ENCODE results near the gene SPAST.
"Not testable (repeated sequence)": the region's sequence is repeated elsewhere in the genome, so short reads cannot be mapped to it uniquely, and the experiment has no call there.

The SPAST gene

DNA sequence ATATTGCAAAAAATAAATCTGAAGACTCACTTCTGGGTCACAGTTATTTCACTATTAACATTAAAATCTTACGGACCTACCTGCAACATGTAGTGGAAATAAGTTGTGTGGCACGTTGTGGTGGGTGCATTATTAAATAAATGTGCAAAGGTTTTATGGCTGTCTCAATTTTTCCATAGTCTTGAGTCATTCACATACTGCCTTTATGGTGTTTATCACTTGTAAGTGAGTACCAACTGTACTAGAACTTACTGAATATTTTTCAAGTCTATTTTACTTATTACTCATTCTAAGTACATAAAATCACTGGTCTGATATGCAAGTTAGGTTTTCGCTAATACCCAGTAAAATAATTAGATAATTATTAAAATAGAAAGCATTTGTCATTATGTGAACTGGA, 54.7 kb downstream of the SPAST start:
- no peak overlapping the region for H3K27ac ChIP-seq
- no peak overlapping the region for H3K4me3 ChIP-seq

DNA sequence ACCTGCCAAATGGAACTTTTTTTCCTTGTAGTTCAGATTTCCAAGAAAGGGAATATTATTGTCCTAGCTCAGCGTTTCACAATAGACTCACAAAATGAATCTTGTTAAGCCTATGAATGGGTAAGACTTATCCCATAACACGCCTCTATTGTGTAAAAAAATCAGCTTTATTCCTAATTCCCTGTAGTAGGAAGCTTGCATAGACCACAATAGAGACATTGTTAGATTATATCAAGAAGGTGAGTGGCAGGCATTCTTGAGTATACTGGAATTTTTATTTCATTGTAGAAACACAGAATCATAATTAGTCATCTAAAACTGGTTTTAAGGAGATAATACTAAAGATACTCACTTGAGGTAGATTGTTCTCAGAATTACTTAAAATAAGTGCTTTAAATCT, 55.8 kb downstream of the SPAST start:
- Histone ChIP-seq H3K4me3 (no peak overlapping the region), H3K27ac (no peak overlapping the region)

DNA sequence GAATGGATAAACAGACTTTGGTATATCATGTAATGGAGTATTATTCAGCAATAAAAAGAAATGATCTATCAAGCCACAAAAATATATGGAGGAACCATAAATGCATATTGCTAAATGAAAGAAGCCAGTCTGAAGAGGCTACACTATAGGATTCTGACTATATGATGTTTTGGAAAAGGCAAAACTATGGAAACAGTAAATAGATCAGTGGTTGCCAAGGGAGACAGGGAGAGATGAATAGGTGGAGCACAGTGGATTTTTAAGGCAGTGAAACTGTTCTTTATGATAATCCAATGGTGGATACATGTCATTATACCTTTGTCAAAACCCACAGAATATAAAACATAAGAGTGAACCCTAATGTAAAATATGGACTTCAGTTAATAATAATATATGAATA, 61.3 kb downstream of the SPAST start:
- Histone ChIP-seq H3K27ac (no peak overlapping the region), H3K4me3 (no peak overlapping the region)

DNA sequence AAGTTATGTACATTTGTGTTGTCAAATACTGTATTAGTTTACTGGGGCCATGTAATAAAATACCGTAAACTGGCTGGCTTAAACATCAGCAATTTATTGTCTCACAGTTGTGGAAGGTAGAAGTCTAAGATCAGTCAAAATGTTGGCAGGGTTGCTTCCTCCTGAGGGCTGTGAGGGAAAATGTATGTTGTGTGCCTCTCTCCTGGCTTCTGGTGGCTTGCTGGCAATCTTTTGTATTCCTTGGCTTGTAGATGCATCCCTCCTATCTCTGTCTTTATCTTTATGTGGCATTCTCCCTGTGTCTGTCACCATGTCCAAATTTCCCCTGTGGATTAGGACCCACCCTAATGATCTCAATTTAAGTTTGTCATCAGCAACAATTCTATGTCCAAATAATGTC, 65.3 kb downstream of the SPAST start:
- H3K27ac ChIP-seq = no peak overlapping the region
- H3K4me3 ChIP-seq = no peak overlapping the region

DNA sequence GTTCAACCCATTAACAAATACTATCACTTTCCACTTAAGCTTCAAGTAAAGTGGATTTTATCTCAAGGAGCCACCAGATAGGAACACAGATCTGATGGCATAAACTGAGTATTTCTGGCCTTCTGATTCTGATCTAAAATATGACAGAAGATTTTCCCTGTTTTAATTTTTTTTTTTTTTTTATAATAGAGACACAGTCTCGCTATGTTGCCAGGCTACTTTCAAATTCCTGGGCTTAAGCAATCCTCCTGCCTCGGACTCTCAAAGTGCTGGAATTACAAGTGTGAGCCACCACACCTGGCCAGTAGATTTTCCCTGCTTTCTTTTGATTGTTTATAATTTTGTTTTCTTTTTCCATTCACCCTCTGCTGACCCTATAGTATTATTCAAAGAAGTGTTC, 65.7 kb downstream of the SPAST start:
- Histone ChIP-seq H3K27ac (no peak overlapping the region), H3K4me3 (no peak overlapping the region)

DNA sequence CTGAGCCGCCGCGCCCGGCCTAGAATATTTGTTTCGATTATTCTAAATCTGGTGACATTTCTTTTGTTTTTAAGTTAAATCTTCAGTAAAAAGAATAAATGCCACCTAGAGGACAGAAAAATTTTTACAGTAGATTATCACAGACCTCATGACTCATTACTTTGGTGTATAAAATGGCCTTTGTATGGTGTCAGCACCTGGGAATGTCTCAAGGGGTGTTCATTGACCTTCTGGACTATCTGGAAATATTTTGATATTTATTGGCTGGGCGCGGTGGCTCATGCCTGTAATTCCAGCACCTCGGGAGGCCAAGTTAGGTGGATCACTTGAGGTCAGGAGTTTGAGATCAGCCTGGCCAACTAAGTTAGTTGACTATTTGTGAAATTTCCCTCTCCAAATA, 72.1 kb downstream of the SPAST start:
- Histone ChIP-seq H3K27ac (no peak overlapping the region), H3K4me3 (no peak overlapping the region)

DNA sequence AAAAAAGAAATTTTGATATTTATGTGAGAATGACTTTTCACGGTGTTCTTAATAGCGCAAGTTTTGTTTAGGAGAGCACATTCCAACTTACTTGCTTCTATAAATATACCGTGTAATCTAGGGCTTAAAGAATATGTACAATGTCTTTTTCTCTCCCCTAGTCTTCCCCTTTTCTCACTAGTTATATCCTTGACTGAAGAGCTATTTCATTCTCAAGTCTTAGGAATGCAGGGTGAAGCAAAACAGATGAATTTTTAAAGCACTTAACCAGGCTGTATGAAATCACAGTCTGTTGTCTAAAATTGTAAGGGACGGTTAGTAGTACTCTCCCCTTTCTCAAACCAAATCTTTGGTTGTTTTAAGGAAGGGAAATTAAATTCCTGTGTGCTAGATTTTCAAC, 72.7 kb downstream of the SPAST start:
- peak overlapping the region in 1 of 21 experiments; percentile 23 for H3K27ac ChIP-seq
- no peak overlapping the region for H3K4me3 ChIP-seq

DNA sequence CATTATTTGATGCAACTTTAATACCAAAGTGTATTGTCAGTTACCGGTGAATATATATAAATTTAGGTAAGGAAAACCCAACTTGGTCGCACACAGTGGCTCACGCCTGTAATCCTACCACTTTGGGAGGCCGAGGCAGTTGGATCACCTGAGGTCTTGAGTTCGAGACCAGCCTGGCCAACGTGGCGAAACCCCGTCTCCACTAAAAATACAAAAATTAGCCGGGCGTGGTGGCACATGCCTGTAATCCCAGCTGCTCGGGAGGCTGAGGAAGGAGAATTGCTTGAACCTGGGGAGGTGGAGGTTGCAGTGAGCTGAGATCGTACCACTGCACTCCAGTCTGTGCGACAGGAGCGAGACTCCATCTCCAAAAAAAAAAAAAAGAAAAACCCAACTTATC, 88.2 kb downstream of the SPAST start:
- not testable (repeated sequence) for H3K27ac ChIP-seq, H3K4me3 ChIP-seq

DNA sequence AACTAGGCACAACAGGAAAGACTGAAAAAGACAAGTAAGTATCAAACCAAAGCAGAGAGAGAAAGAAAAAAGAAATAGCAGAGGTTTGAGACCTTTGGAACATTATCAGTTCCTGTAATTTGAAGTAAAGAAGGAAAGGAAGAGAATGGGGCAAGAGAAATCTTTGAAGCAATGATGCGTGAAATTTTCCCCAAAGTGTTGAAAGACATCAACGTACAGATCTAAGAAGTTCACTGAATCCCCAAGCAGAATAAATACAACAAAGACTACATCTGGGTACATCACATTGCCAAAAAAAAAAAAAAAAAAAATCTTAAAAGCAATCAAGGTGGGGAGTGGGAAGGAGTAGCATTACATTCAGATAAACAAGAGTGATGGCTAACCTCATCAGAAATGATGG, 96.3 kb downstream of the SPAST start:
- Histone ChIP-seq H3K27ac (no peak overlapping the region), H3K4me3 (no peak overlapping the region)

DNA sequence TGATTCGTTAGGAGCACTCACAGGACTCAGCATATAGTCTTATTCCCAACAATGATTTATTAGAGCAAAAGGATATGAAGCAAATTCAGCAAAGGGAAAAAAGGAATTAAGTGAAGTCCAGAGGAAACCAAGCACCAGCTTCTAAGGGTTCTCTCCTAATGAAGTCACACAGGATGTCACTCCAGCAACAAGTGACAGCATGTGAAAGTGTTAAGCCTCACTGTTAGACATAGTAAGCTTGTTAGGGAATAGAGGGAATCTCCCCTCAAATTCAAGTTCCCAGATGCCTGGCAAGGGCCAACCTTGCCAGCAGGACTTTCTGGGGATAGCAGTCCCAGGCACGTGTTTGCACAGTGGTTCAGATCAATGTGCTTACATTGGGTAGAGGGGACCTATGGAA, 97.9 kb downstream of the SPAST start:
- H3K27ac ChIP-seq = no peak overlapping the region

DNA sequence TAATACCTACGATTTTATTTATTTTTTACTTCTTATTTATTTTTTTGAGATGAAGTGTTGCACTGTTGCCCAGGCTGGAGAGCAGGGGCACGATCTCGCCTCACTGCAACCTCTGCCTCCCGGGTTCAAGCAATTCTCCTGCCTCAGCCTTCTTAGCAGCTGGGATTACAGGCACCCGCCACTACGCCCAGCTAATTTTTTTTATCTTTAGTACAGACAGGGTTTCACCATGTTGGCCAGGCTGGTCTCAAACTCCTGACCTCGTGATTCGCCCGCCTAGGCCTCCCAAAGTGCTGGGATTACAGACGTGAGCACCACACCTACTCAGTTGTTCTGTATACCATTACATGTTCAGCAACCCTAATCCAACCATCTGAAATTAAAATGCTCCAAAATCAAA, 100.9 kb downstream of the SPAST start:
- not testable (repeated sequence) for H3K27ac ChIP-seq, H3K4me3 ChIP-seq

More for the DNA sequence above, 97.9 kb downstream of the SPAST start:
- H3K4me3 ChIP-seq = no peak overlapping the region

DNA sequence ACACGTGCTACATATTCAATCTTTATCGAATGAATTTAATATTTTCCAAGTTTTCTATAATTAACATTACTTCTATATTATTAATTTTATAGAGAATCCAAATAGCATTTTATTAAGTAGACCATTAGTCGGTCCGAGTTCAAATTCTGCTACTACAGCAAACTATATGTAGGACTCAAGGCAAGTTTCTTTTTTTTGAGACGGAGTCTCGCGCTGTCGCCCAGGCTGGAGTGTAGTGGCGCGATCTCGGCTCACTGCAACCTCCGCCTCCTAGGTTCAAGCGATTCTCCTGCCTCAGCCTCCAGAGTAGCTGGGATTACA, 101.6 kb downstream of the SPAST start:
- Histone ChIP-seq H3K4me3 (peak overlapping the region; percentile 66 to 82 (median 70)), H3K27ac (peak overlapping the region in 20 of 21 experiments; percentile 71 to 94 (median 87))

DNA sequence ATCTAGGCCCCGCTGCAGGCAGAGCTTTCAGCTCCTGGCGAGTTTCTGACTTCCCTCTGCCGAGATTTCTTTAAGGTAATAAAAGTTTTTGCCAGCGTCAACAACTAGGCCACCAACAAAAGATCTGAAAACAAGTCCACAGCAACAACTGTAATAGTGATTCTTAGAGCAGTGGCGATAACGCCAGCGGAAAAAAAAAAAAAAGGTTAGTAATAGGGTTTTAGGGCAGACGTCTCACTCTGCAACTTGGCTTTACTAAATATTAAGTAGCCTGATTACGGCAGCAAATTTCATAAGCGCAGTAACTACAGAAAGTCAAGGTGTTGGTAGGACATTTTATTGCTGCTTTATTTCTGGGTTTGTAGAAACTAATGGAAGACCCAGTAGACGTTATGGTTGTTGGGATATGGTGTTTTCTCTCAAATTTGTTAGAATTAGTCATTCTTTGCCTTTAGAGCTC, 102.8 kb downstream of the SPAST start:
- Histone ChIP-seq H3K4me3 (peak overlapping the region; percentile 66 to 82 (median 70)), H3K27ac (peak overlapping the region; percentile 47 to 94 (median 87))

DNA sequence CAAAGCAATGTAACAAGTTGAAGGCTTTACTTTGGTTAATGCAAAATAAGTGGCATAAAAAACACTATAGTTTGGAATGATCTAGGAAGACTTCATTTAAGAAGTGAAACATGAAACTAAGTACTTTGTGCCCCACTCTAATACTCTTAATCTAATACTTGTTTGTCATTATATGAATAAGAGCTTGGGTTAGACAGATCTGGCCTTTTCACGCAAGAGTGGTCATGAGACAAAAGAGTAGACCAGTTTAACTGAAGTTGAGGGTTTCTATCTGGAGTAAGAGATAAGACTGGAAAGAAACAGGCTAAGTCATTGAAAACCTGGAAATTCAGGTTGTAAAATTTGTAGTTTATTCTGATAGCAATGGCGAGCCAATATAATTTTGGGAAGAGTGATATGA, 105.2 kb downstream of the SPAST start:
- no peak overlapping the region for H3K27ac ChIP-seq
- H3K4me3 ChIP-seq = no peak overlapping the region

DNA sequence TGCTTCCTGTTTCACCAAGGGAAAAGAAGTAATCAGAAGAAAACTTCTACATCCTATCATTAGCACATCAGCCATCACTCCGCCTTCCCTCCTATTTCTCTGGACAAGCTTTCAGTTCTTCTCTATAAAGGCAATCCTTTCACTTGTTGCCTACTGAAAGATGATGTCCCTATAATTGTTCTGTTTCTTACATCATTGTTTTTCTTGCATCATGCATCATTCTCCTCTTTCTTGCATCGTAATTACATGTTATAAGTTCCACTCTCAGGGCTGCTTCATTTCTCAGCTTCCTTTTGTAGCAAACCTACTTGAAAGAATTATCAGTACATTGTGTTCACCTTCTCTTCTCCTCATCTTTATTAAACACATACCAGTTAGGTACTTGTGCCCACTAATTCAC, 109.5 kb downstream of the SPAST start:
- Histone ChIP-seq H3K4me3 (no peak overlapping the region), H3K27ac (no peak overlapping the region)

DNA sequence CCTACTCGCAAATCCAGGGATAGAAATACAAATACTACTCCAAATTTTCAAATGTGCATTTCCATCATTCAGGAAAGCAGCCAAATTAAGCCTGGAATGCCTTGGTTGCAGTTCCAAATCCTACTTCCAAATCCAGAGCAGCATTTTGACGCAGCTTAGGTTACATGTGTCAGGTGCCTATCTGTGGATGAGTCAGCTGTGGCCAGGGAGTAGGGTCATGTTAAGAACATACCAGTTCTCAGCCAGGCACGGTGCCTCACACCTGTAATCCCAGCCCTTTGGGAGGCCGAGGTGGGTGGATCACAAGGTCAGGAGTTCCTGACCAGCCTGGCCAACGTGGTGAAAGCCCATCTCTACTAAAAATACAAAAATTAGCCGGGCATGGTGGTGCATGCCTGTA, 119.3 kb downstream of the SPAST start:
- no peak overlapping the region for H3K27ac ChIP-seq
- no peak overlapping the region for H3K4me3 ChIP-seq

DNA sequence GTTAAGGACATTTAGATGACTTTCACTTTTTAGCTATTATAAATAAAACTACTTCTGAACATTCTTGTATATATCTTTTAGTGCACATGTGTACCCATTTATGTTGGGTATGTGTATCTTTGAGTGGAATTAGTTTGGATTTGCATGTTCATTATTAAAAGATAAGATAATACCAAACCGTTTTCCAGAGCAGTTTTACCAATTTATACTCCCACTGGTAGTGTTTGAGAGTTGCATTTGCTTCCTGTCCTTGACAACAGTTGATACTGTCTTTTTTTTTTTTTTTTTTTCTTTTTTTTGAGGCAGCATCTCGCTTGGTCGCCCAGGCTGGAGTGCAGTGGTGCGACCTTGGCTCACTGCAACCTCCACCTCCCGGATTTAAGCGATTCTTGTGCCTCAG, 125.7 kb downstream of the SPAST start:
- no peak overlapping the region for H3K4me3 ChIP-seq
- peak overlapping the region in 2 of 21 experiments; percentile 39 to 43 for H3K27ac ChIP-seq

DNA sequence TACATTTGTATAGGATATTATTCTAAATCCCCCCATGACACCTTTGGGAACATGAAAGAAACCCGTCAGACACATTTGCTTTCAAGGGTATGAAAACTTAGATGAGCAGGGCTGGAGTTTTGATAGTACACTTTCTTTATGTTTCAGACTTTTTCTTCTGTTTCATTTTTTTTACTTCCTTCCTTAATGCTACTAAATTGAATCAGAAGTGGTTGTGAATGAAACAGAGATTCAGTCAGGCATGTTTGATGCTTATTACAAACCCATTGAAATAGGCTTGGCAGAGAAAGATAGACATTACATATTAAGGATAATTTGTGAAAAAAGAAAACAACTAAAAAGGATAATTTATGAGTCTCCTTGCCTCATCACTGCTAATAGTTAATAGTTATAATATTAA, 129.1 kb downstream of the SPAST start:
- no peak overlapping the region for H3K4me3 ChIP-seq

DNA sequence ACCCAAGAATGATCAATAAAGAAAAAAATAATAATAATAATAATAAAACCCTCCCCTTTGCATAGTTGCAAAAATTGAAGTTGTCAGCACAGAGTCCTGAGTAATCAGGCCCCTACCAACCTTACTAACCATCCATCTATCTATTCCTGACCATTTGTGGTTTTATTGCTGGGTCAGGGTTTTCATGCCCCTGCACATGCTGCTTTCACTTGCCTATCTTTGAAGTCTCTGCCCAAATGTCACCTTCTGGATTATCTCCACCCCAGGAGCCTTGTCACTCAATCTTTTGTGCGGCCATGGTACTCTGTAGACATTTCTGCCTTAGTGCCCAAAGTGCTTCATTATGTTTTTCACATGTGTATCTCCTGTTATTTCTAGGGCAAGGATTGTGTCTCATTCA, 137.5 kb downstream of the SPAST start:
- Histone ChIP-seq H3K4me3 (no peak overlapping the region), H3K27ac (no peak overlapping the region)

More for the DNA sequence above, 129.1 kb downstream of the SPAST start:
- no peak overlapping the region for H3K27ac ChIP-seq

DNA sequence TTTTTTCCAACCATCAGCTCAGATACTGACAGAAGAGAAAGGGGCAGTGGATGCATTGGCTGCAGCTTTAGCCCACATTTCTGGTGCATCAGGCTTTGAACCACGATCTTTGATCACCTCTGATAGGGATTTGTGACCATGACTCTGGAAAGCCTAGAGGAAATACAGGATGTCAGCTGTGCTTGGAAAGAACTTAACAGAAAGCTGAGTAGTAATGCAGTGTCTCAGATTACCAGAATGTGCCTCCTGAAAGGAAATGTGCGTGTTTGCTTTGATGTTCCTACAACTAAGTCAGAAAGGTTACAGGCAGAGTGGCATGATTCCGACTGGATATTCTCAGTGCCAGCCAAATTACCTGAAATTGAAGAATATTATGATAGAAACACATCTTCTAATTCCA, 140.1 kb downstream of the SPAST start:
- not testable (repeated sequence) for H3K27ac ChIP-seq, H3K4me3 ChIP-seq
